ENCODE data around the gene SSTR5.
A peak's percentile ranks its signal among the peaks of the same experiment; 100 is the strongest.

SSTR5 gene

DNA sequence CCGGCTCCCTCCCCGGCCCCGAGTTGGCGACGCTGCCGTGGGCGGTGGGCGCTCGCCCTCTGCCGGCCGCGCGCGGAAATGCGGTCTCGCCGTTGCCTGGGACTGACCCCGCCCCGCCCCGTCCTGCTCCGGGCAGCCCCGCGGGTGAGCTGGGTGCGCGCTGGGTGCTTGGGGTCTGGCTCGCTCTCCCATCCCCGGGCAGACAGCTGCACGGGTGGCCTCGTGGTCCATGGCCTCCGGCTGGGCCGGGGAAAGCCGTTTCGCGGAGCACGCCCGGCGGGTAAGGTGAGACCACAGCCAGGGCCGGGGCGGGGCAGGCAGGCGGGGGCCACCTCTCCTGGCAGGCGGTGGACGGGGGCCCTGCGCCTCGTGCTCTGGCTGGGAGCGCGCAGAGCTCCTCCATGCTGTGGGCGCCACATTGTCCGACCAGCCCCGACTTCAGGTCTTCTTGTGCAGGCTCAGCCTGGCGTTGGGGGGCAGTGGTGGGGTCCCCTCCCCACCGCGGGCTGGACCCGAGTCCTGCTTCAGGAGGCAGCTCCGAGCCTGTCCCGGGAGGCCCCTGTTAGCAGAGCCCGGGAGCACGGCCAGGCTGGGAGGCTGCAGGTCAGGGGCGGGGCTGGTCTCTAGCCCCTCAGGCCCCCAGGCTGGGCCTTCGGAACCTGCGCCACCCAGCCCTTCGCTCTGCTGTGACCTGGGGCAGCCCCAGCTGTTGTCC lies 30.5 kb downstream of the SSTR5 start:
- peak; percentile 95 for DNase-seq (ENCODE audit: low spot score)

DNA sequence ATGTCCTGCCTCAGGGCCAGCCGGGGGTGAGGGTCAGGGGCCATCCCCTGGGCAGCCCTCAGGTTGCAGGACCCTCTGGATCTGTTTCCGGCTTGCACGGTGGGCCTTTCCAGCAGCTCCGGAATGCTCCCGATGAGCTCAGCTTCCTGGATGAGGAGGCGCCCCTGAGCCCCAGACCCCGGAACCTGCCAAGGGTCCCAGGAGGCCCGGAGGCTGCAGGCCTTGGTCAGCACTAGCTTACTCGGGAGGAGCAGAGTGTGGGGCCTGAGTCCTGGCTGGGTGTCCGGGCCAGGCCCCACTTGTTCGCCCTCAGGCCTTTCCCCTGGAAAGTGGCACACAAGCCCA lies 31.1 kb downstream of the SSTR5 start:
- no peak for DNase-seq (ENCODE audit: low spot score)

DNA sequence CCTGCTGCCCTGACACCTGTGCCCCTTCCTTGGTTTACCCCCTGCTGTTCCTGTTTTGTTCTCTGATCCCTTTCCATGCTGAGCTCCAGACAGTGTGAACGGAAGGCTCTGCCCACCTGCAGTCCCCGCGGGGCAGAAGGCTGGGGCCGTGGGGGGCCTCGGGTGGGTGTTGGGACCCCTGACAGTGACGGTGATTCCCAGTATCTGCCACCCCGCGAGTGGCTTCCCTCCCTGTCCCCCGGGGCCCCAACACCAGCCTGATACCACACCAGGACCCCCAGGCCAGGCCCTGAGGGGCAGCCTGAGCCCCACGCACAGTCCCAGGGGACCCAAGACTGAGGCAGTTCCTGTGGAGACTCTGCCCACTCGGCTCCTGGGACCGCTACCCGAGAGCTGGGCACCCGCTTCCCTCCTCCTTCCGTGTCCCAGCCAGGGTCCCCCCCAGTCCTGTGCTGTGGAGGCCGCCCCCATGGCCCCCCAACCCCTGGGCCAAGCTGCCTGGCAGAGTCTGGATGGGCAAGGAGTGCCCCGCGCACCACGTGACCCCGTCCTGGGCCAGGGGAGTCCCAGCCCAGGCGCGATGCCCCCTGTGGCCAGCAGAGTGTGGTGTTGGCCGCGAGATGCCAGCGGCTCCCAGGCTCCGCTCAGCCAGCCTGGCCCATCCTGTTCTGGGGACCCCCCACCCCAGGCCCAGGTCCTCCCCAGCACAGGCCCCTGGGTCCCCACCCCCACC lies 33.5 kb downstream of the SSTR5 start:
- peak; percentile 95 for DNase-seq (ENCODE audit: low spot score)

DNA sequence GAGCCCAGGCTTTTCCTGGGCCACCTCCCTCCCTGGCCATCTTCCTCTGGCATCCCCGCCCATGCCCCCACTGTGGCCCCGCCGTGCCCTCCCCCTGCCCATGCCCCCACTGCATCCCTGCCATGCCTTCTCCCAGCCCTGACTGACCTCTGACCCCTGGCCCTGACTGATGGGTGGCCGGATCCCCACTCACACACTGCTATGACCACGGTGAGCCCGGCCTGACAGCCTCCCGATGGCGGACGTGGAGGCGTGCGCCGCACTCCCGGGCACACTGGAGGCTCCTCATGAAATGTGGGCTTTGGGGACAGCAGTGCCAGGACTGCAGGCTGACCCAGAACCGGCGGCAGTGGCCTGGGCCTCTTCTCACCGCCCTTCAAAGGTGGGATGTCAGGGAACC lies 34.1 kb downstream of the SSTR5 start:
- DNase-seq (ENCODE audit: low spot score) = no peak

DNA sequence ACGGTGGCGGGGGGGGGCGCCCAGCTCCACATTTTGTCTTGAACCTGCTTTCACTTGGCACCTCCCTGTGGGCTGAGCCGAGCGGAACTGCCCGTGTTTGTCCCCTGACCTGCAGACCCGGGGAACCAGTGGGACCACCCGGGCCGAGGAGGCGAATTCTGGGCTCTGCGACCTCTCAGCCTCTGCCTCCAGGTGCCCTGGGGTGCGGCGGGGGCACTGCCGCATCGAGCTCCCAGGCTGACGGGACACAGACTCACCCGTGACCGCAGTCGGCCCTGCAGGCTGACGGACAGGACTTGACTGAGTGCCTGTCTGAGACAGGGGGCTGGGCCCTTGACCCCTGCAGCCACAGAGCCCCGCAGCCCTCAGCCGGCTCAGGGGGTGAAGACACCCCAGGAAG lies 34.6 kb downstream of the SSTR5 start:
- DNase-seq (ENCODE audit: low spot score) = no peak

DNA sequence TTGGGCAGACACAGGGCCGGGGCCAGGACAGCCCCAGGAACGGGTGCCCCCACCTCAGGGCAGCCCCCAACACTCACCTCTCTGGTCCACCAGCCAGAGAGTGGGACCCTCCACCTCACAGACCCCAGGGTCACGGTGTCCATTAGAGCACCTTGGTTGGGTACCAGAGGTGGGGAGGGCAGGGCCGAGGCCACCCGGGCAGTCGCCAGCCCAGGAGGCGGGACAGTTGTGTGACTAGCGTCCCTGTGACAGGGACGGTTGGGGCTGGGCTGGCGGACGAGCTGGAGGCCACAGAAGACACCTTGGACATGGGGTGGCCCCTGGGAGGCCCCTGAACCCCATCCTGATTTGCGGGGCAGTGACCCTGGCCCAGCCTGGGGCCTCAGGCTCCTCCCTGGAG lies 35.2 kb downstream of the SSTR5 start:
- no peak for DNase-seq (ENCODE audit: low spot score)

DNA sequence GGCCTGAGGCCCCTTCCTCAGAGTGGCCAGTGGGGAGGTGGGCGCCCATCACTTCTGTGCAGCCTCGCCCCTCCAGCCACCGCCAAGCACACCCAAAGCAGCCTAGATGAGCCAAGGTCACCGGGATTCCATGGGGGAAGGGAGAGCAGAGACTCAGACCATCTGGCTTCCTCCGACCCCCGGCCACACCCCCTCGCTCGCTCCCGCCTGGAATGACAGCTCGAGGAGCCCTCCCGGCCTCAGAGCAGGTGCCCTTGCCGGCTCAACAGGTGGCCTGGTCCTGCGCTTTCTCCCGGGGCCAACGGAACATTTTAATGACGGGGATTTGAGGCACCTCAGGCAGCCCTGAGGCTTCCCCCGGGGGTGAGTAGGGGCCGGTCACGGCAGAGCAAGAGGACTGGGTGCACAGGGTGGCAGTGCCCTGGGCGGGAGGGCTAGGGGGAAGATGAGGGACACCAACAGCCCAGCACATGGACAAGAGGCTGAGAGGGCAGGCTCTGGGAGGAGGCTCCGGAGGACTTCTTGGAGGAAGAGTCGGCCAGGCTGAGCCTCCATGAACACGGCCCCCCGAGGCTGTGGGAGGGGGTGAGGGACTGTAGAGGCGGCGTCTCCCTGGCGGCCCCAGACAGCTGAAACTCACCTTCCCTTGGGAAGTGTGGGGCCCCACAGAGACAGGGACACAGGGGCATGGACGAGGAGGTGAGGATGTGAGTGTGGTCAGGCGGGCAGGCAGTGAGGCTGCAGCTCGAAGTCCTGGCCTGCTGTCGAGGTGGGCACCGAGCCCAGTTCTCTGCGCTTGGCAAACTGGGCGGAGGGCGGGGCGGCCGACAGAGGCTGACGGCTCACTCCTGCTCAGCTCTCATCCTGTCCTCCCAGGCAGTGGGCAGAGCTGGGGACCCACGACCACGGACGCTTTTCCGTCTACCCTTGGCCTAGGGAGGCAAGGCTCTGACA lies 36.0 kb downstream of the SSTR5 start:
- DNase-seq (ENCODE audit: low spot score) = peak; percentile 45

DNA sequence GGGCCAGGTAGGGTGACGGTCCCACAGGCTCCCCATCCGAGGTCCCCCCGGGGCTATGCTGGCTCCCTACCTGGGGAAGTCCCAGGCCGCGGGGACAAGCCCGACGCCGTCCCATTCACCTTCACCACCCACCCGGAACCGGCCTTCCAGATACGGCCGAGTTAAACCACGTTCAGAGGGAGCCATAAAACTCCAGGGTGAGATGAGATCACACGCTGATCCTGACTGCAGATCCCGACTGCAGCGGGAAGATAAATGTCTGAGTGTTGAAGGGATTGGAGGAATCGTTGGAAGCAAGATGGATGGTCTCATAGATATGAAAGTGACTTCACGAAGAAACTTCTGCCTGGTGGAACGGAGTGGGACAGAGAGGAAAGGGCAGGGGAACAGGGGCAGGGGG lies 37.1 kb downstream of the SSTR5 start:
- no peak for DNase-seq (ENCODE audit: low spot score)

DNA sequence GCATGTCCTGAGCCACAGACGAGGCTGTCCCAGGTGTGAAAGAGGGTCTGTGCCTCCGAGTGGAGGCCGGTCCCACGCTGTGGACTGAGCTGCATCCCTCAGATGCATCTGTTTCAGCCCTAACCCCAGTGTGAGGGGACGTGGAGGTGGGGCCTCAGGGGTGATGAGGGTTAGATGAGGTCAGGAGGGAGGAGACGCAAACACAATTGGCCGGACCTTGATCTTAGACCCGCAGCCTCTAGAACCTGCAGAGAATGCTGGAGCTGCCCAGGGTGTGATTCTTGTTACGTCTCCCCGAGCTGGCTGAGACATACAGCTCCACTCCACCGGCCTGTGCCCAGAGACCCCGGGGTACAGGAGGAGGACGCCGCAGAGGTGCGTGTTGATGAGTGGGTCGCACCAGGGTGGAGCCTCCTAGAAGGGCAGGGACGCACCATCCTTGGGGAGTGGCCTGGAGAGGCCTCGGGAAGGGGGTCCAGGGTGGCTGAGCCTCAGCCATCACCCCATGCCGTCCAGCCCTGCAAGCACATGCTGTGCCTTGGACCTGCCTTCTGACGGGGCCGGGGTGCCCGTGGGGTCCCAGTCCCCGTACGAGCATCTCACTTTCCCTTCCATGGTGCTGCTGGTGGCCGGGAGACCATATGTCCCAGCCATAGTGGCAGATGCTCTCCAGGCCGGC lies 40.1 kb downstream of the SSTR5 start:
- no peak for DNase-seq (ENCODE audit: low spot score)

DNA sequence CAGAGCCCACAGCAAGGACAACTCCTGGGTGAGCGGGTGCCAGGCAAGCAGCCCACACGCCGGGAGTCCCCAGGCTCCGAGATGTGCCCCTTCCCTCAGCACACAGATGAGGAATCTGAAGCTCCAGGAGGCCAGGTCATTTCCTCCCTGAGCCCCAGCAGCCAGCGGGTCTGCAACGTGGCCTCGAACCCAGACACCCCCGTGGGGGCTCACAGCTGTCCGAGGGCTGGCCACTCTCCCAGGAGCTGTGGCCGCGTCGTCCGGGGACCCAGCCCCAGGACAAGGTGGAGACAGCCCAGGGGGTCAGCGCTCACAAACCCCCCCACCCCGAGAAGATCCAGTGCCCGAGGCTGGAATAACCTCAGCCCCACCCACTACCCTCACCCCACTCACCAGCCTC lies 40.9 kb downstream of the SSTR5 start:
- no peak for DNase-seq (ENCODE audit: low spot score)

DNA sequence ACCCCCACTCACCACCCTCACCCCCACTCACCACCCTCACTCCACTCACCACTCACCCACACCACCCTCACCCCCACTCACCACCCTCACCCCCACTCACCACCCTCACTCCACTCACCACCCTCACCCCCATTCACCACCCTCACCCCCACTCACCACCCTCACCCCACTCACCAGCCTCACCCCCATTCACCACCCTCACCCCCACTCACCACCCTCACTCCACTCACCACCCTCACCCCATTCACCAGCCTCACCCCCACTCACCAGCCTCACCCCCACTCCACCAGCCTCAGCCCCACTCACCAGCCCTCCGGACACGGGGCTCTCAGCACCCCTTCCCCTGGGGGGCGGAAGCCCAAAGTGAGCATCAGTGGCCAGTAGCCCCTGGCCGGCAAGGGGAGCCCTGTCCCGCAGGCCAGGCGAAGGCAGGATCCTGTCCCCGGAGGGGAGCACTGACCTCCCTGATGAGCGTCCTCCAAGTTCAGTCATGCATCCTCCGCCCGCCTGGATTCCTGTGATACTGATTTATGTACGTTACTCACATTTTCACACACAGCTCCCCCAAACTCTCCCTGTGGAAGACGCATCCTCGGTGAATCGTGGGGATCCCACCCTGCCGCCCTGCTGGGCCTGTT lies 41.5 kb downstream of the SSTR5 start:
- no peak for DNase-seq (ENCODE audit: low spot score)

DNA sequence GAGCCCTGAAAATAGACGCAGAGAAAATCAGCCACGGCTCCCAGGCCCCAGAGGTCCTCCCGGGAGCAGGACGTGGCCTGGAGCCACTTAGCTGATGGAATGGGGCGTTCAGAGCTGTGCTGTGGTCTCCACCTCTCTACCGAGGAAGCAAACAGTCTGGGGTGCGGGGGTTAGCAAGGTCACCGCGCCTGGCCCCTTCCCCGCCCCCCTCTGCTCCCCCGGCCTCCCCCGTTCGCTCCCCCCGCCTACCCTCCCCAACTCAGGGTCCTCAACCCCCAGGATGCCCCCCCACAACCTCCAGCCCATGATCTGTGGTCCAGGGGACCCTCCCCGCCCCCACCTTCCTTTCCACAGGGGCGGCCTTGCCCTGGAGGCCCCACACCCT lies 44.1 kb downstream of the SSTR5 start:
- no peak for DNase-seq (ENCODE audit: low spot score)

DNA sequence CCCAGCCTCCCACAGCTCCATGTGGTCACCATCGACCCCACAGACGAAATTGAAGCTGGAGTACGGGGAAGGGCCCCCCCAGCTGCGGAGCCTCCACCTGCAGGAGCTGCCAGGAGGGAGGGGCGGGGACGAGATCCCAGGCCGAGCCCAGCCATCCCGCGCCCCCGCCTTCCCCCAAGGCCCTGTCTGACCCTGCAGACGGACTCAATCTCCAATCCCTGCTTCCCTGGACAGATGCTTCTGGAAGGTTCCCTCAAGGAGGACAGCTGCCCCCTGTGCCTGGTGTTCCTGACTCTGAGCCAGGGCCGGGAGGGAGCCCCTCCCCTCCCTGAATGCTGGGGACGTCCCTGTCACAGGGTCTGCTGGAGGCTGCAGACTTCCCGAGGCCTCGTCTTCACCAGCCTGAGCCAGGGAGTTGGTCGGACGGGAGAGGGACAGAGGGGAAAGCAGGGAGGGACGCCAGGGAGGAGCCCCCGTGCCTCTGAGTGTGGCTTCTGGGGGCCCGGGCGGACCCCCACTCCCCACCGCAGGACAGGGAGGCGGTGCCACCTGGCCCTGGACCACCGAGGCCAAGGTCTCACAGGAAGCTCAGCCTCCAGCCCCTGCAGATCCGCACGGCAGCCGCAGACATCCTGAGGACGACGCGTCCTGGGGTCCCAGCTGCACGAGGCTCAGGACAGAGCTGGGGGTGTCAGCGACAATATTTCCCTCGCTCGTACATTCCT lies 44.8 kb downstream of the SSTR5 start:
- DNase-seq (ENCODE audit: low spot score) = no peak

DNA sequence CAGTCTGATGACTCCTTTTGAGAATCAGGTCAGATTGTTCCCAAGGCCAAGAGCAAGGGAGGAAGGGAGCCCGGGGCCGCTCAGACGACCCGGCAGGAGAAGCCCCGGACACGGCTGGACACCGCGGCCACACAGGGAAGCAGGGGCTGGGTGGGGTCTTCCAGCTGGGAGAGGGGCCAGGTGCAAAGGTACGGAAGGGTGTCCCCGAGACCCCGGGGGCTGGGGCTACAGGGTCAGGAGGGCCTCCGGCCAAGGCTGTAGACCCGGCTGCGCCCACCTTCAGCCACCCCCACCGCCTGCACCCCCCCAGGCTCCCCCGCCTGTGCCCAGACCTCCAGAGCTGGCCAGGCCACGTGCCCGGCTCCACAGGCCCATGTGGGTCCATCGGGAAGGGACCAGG lies 45.4 kb downstream of the SSTR5 start:
- no peak for DNase-seq (ENCODE audit: low spot score)

DNA sequence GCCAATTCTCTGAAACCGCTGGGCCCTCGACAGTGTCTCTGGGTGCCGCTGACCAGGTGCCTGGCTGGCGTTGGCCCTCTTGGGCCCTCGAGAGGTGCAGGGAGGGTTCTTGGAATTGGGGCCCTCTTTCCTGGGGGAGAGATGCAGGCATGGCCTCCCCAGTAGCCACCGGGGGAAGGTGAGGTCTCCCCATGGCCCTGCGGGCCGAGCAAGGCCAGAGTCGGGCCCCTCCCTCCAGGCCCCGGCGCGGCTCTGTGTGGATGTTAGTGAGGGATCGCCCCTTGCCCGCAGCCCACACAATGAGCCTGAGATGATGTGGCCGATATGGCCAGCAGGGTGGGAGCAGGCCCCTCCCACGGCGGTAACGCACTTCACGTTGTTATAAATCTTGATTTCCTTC lies 46.6 kb downstream of the SSTR5 start:
- DNase-seq (ENCODE audit: low spot score) = no peak

DNA sequence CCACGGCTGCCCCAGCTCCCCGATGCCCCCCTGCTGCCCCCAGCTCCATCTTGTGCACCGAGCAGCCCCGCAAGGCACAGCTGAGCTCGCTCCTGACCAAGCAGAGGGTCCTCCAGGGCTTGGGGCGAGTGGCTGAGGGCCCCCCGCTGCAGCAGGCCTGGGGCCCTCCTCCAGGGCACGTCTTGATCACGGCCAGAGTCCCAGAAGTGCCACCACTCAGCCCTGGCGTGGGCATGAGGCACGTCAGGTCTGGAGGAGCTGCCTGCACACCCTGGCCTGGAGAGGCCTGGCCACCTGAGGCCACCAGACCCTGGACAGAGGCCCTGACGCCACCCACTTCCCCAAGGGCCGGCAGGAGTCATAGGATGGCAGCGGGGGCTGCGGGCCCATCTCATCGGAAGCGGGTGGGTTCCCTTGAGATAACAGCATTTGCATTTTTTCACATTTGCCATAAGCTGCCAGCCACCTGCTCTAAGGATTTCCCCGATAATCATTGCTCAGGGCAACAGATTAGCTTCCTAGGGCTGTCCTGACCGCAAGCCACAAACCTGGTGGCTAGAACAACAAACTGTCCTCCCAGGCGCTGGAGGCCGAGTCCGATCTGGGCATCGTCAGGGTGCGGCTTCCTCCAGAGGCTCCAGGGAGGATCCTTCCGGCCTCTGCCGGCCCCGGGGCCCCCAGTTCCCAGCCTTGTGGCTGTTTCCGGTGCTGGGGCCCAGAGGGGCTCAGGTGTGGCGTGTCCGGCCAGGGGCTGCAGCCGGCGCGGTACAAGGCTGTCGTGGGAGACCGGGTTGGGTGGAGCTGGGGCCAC lies 47.4 kb downstream of the SSTR5 start:
- no peak for DNase-seq (ENCODE audit: low spot score)

DNA sequence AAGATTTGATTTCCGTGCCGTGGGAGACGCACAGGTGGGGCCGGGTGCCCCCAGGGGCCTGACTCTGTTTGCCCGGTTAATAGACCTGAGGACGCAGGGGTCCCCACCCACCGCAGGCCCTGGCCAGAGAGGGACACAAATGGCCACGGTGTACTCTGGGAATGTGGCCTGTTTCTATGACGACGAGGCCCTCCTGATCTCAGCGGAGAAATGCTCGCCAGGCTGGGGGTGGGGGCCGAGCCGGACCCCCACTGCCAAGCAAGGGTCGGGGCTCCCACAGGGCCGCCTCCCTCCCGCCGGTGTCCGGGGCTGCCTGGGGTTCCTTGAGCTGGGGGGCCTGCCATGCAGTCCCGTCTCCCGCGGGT lies 48.0 kb downstream of the SSTR5 start:
- DNase-seq (ENCODE audit: low spot score) = no peak

DNA sequence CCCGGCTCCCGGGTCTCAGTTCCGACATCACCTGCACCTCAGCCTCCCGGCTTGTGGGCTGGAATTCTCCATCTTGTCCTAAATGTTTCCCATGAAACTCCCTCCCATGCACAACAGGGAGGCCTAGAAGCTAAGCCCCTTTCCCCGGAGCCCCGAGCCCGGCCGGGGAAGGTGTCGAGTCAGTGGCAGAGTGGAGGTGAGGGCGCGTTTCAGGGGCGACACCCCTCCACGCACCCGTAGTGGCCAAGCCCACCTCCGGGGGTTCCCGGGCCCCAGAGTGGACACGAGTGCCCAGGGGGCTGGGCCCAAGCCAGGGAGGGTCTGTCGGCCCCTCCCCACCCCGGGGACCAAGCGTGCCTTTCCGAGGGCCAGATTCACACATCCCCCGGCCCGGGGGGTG lies 48.5 kb downstream of the SSTR5 start:
- no peak for DNase-seq (ENCODE audit: low spot score)

DNA sequence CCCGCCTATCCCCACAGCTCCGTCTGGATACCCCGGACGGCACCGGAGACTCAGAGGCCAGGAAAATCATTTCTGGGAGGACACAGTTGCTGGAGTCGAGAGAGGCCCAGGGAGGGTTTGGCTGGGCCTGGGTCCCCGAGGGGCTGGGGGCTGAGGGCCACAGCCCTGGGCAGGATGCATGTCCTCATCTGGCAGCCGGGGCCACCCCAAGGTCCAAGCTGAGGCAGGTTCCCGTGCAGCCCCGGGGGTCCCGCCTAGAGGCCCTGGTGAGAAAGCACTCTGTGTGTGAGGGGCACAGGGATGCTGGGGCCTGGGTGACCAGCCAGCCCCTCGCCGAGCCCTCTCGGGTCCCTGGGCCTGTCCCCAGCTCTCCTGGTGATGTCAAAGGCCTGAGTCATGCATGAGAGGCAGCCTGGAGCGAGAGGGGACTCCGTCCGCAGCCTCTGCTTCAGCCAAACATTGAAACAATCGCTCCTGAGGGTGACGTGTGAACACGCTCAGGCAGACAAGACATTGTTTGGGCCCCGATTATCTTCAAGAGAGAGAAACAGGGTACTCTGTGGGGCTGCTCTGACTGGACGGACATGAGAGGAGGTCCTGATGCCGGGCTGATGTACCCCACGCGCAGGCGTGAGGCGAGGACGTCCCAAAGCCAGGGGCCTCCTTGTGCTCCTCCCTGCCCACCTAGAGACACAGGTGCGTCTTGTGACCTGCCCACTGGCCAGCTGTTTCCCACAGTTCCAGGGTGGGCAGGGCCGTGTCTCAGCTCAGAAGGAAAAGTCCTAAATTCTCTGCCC lies 49.3 kb downstream of the SSTR5 start:
- no peak for DNase-seq (ENCODE audit: low spot score)

DNA sequence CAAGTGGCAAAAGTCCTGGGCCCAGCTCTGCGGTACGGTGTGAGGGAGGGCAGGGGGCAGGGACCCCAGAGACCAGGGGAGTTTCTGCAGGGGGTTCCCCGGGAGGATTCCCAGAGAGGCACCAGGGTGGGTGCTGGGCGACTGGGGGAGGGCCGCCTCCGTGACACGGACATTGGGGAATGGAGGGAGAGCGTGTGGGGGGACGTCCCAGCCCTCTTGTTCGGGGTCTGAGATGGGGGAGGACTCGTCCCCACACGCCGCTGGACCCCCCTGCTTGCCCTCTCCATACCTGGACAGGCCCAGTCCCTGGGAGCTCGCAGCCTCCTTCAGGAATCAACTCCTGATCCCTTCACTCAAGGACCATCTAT lies 49.8 kb downstream of the SSTR5 start:
- no peak for DNase-seq (ENCODE audit: low spot score)

All from GM03348 (cell line).